ENCODE measurements around the gene RSPH6A.

DNA sequence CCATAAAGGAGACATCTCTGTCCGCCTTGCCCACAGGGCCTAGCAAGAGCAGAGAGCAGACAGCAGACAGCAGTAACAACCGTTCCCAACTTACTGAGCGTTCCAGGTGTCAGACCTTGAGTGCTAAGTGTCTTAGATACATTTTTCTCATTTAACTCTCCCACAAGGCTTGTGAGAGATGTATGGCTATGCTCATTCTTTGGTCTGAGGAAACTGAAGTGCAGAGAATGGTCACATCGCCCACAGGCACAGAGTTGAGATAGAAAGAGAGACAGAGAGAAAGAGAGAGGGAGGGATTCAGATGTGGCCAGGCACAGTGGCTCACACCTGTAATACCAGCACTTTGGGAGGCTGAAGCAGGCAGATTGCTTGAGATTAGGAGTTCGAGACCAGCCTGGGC lies 67.6 kb downstream of the RSPH6A start:
- TF ChIP-seq, protein P1, sequence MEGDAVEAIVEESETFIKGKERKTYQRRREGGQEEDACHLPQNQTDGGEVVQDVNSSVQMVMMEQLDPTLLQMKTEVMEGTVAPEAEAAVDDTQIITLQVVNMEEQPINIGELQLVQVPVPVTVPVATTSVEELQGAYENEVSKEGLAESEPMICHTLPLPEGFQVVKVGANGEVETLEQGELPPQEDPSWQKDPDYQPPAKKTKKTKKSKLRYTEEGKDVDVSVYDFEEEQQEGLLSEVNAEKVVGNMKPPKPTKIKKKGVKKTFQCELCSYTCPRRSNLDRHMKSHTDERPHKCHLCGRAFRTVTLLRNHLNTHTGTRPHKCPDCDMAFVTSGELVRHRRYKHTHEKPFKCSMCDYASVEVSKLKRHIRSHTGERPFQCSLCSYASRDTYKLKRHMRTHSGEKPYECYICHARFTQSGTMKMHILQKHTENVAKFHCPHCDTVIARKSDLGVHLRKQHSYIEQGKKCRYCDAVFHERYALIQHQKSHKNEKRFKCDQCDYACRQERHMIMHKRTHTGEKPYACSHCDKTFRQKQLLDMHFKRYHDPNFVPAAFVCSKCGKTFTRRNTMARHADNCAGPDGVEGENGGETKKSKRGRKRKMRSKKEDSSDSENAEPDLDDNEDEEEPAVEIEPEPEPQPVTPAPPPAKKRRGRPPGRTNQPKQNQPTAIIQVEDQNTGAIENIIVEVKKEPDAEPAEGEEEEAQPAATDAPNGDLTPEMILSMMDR (IDR thresholded peaks at IDR 0.05; ENCODE audit: poor library complexity), result no peak
- no peak for TF ChIP-seq EZH2phosphoT487 (IDR thresholded peaks at IDR 0.05; ENCODE audit: low read depth, severe bottlenecking, unreplicated experiment)

Measured in hepatocyte (in vitro differentiated cells).